HG02610 (cell line): ENCODE measurements around the gene POU3F1.
A peak's percentile ranks its signal among the peaks of the same experiment; 100 is the strongest.

Experiments
- ATAC-seq: cut with Tn5 transposase; IDR thresholded peaks from one replicate; pipeline ENCODE4 v1.9.1; 2021; ENCODE audit warnings: mild to moderate bottlenecking, moderate library complexity; ENCODE audit not compliant: unreplicated experiment

The POU3F1 gene

DNA sequence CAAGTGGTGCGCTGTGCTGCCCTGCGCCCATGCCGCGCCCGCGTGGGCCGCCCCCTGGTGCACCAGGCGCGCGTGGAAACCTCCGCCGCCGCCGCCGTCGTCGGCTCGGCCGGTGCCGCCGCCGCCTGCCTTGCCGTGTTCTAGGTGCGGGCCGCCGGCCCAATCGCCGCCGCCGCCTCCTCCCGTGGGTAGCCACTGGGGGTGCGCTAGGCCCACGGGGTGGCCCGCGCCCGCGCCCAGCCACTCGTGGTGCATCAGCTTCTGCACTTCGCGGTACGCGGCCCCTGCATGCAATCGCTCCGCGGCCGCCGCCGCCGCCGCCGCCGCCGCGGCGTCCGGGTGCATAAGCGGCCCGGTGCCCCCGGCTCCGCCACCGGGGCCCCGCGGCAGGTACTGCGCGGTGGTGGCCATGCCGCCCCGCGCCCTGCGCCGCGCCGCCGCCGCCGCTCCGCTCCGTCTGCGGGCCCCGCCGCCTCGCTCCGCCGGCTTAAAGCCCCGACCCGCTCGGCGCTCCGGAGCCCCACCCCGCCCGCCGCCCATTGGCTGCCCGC, at the start of gene POU3F1:
Gene POU3F1, minus strand, starts transcription at position 461 of the 551 bp plus-strand sequence. Its CDS starts 50 bp downstream, at position 411.
- ATAC-seq, result peak; percentile 8

DNA sequence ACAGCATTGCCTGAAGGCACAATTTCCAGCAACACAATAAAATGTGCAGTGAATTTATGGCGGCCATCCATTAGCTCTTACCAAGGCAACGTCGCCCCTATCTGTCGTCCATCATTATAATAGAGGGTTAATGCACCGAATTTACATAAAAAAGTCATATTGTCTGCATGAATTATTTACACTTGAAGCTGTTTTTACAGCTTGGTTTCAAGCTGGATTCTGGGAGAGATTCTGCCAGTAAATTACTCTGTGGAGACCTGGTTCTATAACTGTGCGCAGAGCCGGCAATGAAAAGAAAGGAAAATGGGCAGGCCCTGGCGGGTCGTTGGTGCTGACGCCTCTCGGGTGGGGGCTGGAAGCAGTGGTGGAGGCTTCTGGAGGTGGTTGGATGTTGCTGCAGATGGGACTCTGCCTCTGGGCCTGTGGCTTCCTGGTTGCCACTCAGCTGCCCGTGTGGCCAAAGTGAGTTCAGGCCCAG, 48.9 kb upstream of the POU3F1 start:
- ATAC-seq, result no peak

DNA sequence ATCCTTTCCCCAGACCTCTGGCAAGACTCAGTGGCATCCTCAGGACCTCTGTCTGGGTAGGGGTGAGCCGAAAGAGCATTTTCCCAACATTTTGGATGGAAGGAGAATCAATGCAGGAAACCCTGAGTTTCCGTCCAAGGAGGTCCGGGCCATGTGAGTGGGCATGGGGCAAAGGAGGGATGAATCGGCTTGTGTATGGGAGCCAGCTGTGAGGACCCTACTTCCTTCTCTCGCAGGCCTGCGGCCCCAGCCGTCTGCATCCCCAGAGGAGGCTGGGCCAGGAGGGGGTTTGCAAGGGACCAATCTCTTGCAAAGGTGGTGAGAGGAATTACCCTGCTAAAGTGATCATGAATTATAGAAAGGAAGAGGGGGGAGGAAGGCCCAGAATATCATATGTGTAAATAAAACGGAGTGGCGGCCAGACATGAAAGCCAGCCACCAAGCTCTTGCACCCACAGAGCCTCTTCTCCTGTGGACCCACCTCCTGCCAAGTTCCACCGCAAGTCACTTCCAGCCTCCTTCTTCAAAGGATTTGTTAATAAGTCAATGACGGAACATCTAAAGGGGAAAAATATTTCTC, 48.2 kb upstream of the POU3F1 start:
- no peak for ATAC-seq

DNA sequence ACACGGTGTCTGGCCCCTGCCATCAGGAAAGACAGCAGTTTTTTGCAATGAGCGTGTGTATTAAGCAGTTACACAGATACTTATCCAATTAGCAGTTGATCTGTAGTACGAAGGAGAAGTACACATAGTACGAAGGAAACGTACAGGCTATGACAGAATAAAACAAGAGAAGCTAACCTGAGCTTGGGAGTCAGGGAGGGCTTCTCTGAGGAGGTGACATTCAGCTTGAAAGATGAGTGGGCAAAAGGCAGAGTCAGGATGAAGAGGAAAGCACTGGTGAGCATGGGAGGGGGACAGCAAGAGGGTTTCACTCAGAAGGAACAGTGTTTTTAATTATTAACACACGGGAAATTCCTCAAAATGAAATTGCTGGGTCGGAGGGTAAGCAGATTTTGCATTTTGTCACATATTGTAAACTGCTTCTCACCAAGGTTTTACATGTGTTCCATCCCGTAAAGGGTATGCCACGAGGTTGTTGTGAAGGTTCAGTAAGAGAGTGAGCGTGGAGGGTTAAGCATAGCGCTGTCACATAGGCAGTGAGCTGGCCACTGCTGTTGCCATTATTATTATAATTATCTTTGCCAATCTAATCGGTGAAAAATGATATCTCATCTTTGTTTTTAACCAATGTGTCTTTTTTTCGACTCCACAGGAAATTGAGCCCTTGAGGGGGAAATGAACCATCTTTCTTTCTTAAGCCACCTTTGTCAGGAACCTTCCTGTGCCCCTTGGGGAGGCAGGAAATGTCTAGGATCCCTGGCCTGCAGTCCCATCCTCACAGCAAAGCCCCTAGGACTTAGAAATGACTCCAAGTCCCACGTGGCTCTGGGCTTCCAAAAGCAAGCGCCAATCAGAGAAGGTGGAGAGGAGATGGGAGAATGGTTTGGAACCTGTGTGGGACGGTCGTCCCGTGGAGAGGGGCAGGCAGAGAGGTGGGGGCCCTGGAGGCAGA, 47.3 kb upstream of the POU3F1 start:
- peak; percentile 45 for ATAC-seq

DNA sequence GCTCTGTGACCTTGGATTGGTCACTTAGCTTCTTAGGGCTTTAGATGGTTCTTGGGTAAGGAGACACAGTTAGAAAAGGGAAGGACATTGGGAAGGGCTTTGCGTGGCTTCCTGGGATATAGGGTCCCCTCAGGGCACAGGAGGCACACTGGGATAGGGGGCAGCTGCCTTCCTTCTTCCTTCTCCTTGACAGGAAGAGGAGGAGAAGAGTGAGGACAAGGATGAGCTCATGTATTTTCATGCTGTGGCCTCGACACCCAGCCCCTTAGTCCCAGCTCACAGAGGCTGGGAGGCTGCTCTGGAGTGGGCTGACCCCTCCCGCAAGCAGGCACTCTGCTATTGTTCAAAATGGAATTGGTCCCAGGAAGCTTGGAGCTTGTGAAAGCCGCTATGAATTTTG, 45.7 kb upstream of the POU3F1 start:
- no peak for ATAC-seq

GRCh38 chr1:38090796-38091195, 44.2 kb upstream of the POU3F1 start:
- no peak for ATAC-seq

- ATAC-seq, result no peak
These were observed 43.2 kb upstream of the POU3F1 start for GRCh38 chr1:38089712-38090360.

DNA sequence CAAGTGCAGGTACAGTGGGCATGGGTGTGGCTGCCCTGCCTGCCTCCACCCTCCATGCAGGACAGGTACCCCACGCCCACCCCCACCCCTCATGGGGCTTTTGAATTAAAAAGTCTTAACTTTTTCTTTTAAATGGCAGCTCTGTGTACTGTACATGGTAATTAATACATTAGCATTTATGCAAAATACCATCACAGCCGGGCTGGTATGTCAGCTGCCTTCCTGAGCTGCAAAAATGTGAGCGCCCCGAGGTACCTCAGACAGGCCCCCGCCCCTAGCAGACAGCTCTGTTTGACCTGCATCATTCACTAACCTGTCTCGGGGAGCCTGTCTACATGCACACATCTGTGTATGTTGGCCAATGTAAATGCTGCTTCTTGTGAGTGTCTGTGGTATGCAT, 42.2 kb upstream of the POU3F1 start:
- no peak for ATAC-seq

DNA sequence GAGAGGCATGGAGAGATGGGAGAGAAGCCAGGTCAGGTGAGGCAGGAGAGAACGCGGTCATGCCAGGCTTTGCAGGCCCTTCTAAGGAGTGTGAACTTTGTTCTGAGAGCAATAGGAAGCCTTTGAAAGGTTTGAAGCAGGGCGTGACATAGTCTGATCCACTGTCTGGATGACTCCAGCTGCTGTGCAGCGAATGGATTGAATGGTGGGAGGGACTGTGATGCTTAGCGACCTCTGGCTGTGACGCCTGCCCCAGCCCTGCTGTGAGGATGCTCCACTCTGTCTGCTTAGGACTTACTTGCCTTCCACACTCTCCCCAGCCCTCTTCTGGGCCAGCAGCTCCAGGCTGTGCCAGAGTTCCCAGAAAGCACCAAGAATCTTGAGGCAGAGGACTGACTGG, 41.8 kb upstream of the POU3F1 start:
- ATAC-seq, result no peak

GRCh38 chr1:38087676-38088075, 41.1 kb upstream of the POU3F1 start:
- ATAC-seq, result no peak

DNA sequence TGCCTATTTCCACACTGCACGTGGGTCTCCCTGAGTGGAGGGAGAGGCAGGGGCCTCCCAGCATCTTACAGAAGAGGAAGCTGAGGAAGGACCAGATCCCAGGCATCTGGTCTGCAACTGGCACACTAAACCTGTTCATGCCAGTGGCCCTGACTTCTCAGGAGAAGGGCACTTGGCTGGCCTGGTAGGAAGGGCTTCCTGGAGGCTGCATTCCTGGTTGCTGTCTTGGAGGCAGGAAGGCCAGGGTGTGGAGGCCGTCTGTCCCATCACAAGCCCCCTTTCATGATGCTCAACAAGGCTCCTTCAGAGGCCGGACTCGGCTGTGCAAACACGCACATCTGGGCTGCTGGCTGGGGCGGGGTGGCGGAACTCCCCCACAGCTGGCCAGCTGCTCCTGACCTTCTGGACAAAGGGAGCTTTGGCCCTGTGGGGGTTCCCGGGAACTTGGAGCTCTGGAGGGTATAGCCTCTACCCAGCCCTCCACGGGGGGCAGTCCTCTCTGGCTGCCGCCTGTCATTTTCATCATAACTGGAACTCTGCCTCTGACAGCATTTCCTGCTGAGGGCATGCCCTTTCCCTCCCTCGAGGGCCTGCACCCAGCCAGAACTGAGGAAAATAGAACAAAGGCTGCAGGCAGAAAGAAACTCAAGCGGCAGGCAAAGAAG, 39.2 kb upstream of the POU3F1 start:
- ATAC-seq, result no peak

- no peak for ATAC-seq
These were observed 38.1 kb upstream of the POU3F1 start for GRCh38 chr1:38084700-38085099.

- ATAC-seq, result no peak
These were observed 37.5 kb upstream of the POU3F1 start for GRCh38 chr1:38084113-38084512.

DNA sequence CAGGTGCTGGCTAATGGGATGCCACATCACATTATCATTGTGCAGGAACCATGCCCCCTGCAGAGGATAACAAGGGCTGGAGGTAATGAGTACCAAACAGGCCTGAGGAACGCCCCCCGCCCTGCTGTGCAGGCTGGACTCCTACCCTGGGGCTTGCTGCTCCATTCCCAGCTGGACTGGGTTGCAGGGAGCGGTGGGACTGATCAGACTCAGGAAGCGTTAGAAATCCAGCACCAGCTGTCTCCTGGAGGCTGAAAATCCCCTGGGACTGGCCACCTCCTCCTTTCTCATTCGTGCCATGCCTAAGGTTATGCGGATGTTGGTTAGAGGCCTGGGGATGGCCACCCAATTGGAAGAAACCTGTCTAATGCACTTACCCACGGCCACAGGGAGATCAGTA, 36.9 kb upstream of the POU3F1 start:
- no peak for ATAC-seq

GRCh38 chr1:38082769-38083263, 36.2 kb upstream of the POU3F1 start:
- ATAC-seq, result no peak

DNA sequence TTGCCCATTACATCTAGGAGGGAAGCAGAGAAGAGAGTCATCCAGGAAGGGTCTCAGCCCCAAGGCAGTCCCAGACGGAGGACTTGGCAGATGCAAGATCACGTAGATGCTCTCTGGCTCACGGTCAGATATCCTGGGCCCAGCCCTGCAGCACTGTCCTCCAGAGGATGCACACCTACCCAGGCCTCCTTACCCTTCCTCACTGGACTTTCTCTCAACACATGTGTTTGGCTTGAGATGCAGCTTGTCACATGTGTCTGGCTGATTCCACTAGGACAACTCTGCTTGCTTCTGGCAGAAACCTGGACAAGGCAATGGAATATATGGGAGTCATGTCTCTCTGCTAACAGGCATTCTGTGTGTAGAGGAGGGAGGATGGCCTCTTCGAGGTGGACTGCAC, 32.4 kb upstream of the POU3F1 start:
- no peak for ATAC-seq

DNA sequence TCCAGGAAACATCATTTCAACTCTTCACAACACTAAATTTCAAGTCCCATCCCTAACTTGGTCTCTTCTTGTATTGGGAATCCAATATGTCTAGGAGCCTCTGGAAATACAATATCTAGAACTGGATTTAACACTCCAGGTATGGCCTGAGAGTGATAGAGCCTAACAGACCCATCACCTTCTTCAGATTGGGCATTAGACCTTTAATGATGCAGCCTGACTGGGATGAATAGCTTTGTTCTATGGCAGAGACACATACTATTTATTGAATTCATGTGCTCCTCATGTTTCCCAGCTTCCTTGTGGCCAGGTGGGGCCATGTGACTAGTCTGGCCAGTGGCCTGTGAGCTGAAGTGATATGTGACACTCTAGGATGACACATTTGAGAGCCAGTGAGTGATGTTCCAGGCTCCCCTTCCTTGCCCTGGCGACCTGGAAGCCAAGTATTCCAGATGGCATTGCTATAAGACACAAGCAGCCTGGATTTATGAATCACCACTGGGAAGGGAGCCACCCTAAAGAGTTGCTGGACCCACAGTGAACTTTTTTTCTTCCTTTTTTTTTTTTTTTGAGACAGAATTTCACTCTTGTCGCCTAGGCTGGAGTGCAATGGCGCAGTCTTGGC, 31.0 kb upstream of the POU3F1 start:
- ATAC-seq, result no peak

GRCh38 chr1:38076455-38076854, 29.9 kb upstream of the POU3F1 start:
- no peak for ATAC-seq

DNA sequence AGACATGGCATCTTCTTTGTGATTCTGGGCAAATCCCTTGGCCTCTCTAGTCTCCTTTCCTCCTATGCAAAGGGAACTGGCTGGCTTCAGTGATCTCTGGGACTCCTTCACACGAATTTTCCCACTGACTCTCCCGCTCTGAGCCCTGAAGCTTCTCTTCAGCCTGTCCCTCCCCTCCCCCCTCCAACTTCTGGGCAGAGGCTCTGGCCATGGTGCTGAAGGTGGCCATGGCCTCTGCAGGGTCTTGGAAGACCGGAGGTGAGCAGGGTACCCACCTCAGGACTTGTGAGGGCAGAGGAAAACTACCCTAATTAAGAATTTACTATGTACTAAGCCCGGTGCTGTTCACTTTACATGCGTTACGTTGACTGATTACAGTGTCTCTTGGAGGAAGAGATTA, 29.4 kb upstream of the POU3F1 start:
- ATAC-seq, result no peak

DNA sequence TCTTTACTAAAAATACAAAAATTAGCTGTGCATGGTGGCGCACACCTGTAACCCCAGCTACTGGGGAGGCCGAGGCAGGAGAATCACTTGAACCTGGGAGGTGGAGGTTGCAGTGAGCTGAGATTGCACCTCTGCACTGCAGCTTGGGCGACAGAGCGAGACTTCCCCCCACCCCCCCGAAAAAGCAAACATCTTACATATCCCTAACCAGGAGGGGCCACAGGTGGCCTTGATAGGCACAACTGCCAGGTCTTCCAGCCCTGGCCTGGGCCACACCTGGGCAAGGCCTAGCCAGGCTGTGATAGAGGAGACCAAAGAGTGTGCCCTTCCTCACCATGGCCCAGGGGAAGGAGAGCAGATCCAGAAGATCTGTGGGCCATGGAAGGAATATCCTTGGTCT, 28.6 kb upstream of the POU3F1 start:
- ATAC-seq, result no peak
